ENCODE measurements around the gene DMRTC2.
A peak's percentile ranks its signal among the peaks of the same experiment; 100 is the strongest.
"Not testable (repeated sequence)": the region's sequence is repeated elsewhere in the genome, so short reads cannot be mapped to it uniquely, and the experiment has no call there.

Gene DMRTC2

GRCh38 chr19:41872775-41873647 is 28.2 kb downstream of the DMRTC2 start:
- peak; percentile 57 for DNase-seq

GRCh38 chr19:41875973-41876372 is 31.1 kb downstream of the DMRTC2 start:
- not testable (repeated sequence) for DNase-seq

DNA sequence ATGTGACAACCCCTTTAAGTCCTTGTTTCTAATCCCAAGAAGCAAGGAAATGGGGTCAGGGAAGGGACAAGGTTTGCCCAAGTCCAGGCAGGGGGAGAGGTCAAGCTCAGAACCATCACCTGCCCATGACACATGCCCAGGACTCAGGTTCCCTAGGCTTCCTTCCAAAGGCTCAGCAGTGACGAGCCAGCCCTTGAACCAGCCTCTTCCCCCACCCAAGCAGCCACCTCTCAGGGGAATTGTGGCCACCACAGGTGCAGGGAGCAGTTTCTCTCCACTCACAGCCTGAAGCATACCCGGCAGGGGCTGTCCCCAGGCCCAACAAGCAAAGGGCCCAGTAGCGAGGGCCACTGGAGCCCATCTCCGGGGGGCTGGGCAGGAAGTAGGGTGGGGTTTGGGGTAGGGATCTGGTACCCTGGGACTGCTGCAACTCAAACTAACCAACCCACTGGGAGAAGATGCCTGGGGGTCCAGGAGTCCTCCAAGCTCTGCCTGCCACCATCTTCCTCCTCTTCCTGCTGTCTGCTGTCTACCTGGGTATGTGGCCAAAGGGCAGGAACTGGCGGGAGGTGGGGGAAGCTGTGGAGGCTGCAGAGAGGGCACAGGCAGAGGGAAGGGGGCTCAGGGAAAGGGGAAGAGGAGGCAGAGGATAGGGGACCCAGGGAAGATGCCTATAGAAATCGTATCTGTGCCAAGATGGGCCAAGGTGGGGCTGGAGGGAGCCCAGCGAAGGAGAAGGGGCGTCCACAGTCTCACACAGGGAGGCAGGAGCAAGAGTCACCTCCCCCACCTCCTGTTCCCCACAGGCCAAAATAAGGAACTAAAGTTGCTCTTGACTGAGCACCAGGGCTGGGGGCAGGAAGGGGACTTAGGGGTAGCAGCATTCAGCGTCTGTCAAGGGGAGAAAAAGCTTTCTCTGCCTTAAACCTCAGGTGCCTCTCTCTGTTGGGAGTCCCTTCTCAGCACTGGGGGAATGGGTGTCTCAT is 32.3 kb downstream of the DMRTC2 start, which contains the start of gene CD79A:
Gene CD79A (plus strand): TSS at position 433 of the 986 bp plus-strand sequence. CDS start 26 bp downstream, at position 459.
- no peak for DNase-seq

- DNase-seq, result no peak
These were observed 33.4 kb downstream of the DMRTC2 start for GRCh38 chr19:41877916-41878905.

DNA sequence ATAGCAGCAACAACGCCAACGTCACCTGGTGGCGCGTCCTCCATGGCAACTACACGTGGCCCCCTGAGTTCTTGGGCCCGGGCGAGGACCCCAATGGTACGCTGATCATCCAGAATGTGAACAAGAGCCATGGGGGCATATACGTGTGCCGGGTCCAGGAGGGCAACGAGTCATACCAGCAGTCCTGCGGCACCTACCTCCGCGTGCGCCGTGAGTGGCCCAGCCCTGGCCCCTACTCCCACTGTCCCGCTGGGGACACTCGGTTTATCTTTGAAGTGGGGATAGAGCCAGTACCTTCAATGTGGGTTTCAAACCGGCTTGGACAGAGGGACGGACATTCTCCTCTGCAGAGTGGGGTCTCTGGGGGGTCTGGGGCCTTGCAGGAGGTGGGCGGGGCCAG is 34.2 kb downstream of the DMRTC2 start:
- no peak for DNase-seq

- DNase-seq, result no peak
These were observed 35.0 kb downstream of the DMRTC2 start for GRCh38 chr19:41879670-41880328.

GRCh38 chr19:41880329-41880708 is 35.5 kb downstream of the DMRTC2 start:
- DNase-seq, result no peak

DNA sequence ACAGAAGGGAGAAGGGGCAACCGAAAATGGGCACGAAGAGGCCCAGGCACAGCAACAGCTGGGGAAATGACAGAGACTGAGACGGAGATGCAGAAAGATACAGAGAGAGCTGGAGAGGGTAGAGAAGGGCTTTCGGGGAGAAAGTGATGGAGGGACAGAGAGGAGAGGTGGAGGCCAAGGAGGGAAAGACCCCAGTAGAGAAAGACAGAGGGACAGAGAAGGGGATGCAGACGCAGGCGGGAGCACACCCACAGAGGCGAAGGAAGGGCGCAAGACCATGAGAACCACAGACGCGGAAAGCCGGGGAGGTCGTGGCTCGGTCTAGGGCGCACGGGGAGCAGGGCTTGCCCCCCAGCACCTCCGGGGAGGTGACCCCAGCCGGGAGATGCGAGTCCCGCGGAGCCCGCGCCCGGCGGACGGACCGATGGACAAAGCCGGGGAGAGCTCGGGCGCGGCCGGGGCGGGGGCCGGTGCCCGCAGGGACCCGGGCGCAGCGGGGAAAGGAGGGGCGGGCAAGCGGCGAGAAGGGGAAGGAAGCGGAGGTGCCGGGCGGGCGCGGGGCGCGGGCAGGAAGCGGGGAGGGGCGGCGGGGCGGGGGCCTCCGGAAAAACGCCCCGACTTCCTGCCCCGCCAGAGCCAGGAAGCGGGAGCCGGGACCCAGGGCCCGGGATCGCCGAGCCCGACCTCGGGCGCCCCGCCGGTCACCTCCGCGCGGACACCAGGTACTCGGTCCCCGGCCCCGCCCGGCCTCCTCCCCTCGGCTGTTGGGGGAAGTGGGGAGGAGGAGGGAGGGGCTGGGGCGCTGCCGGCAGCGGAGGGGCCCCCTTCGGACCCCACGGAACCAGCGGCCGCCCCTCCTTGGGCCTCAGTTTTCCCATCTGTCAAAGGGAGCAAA is 38.0 kb downstream of the DMRTC2 start, which contains the start of gene ARHGEF1:
Gene ARHGEF1 (plus strand): TSS at position 617 of the 895 bp plus-strand sequence. CDS start 4,899 bp downstream, outside the sequence.
- DNase-seq, result no peak

GRCh38 chr19:41883463-41883820 is 38.6 kb downstream of the DMRTC2 start:
- no peak for DNase-seq

GRCh38 chr19:41883821-41884733 is 39.2 kb downstream of the DMRTC2 start:
- peak; percentile 96 for DNase-seq

DNA sequence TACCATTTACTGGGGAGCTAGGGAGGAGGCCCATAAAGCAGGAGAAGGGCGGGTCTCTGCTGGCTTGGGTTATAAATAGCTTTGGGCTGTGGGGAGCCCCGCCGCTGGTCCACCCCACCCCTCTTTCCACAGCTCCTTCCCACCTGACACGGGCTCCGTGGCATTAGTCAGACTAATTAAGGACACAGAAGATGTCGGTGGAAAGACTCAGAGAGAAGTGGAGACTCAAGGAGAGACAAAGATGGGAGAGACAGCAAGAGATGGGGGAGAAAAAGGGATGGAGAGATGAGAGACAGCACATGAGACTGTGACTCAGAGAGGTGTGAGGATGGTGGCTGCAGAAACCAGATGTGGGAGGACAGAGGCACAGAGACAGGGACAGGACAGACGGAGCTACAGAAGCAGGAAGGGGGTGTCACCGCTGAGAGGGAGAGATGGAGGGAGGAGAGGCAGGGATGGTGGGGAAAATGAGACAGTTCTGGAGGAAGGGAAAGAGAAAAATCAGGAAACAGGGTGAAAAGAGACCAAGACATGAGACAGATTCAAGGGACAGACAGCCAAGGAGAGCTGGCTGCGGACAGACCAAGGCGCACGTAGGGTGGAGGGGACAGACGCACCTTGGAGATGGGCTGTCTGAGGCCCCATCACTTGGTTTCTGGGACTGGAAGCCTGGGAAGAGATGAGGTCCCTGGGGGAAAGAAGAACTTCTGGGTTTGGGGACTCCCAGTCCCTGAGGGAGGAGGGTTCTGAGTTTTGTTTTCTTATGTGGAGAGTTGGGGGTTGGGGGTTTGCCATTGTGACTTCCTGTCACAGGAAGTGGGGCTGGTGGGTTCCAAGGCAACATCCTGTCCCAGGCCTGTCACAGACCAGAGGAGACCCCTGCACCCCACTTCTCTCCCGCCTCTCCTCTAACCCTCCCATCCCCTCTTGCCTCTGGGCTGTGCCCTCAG is 42.2 kb downstream of the DMRTC2 start:
- no peak for DNase-seq

DNA sequence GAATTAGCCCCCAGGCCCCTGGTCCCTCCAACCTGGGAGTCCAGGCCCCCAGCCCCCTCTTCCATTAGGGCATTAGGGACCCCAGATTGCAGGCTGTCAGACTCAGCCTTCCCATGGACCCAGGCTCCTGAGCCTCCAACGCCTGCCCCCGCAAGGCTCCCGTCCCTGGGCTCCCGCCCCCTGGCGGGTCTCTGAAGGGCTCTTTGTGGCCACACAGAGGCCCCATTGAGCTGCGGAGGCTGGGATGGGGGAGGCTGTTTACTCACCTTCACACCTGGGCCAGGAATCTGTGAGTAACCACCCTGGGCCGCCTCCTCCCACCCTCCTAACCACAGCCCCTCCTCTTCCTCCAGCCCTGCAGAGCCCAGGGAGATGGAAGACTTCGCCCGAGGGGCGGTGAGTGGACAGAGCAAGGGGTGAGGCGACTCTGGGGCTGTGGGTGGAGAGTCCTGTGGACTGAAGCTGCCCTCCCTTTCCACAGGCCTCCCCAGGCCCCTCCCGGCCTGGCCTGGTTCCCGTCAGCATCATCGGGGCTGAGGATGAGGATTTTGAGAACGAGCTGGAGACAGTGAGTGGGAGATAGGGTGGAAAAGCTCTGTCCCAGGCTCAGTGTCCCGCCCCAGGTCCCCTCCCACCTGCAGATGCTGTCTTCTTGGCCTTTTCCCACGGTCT is 43.0 kb downstream of the DMRTC2 start:
- DNase-seq, result peak; percentile 38

GRCh38 chr19:41888926-41889325 is 44.1 kb downstream of the DMRTC2 start:
- DNase-seq, result no peak

GRCh38 chr19:41889896-41890295 is 45.1 kb downstream of the DMRTC2 start:
- no peak for DNase-seq

DNA sequence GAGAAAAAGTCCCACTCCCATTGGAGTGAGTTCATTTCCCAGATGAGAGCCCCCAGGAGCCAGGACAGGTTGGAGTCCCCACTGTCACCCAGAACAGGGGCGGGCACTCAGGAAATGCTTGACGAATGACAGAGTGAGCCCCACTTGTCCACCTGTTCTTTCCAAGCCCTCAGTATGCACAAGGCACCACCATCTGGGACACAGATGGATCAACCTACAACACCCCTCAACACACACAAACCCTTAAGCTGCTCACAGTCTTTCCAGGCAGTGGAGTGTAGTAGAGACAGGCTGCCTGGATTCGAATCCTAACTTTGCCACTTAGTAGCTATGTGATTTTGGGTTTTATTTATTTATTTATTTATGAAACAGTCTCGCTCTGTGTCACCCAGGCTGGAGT is 46.1 kb downstream of the DMRTC2 start:
- DNase-seq, result no peak

DNA sequence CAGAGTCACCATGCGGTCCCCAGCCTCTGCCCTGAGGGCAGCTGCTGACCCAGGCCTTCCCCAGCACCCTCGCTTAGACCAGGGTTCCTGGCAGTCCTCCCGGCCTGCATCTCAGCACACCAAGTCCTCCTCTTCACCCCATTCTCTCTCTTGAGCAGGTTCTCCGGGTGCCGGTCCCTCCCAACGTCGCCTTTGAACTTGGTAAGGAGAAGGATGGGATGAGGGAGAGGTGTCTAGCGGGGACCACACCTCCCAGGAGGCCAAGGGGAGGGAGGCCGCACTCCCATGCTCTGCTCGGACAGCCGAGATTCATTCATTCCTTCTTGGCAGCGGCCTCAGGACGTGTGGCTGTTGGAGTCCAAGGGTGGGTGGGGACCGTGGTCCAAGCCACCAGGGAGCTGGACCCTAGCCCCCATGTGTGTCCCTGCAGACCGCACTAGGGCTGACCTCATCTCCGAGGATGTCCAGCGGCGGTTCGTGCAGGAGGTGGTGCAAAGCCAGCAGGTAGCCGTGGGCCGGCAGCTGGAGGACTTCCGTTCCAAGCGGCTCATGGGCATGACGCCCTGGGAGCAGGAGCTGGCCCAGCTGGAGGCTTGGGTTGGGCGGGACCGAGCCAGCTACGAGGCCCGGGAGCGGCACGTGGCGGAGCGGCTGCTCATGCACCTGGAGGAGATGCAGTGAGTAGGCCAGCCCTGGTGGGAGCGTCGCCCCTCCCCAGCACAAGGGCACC is 47.5 kb downstream of the DMRTC2 start:
- no peak for DNase-seq

DNA sequence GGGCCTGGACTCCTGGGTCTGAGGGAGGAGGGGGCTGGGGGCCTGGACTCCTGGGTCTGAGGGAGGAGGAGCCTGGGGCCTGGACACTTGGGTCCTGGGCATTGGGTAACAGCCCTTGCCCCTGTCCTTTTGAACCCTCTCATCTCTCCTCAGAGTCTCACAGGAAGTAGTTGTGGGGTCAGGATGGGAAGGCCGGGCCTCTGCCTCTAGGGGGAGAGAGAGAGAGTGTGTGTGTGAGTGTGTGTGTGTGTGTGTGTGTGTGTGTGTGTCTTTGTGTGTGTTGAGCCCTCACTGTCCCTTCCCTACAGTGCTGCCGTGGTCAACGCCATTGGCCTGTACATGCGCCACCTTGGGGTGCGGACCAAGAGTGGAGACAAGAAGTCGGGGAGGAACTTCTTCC is 49.1 kb downstream of the DMRTC2 start:
- no peak for DNase-seq
